GM19035 (cell line): ENCODE measurements around the gene KDM4F.

ENCODE experiments used
- ATAC-seq: cut with Tn5 transposase; IDR thresholded peaks from one replicate; pipeline ENCODE4 v1.9.1; 2021; ENCODE audit not compliant: unreplicated experiment

The KDM4F gene

DNA sequence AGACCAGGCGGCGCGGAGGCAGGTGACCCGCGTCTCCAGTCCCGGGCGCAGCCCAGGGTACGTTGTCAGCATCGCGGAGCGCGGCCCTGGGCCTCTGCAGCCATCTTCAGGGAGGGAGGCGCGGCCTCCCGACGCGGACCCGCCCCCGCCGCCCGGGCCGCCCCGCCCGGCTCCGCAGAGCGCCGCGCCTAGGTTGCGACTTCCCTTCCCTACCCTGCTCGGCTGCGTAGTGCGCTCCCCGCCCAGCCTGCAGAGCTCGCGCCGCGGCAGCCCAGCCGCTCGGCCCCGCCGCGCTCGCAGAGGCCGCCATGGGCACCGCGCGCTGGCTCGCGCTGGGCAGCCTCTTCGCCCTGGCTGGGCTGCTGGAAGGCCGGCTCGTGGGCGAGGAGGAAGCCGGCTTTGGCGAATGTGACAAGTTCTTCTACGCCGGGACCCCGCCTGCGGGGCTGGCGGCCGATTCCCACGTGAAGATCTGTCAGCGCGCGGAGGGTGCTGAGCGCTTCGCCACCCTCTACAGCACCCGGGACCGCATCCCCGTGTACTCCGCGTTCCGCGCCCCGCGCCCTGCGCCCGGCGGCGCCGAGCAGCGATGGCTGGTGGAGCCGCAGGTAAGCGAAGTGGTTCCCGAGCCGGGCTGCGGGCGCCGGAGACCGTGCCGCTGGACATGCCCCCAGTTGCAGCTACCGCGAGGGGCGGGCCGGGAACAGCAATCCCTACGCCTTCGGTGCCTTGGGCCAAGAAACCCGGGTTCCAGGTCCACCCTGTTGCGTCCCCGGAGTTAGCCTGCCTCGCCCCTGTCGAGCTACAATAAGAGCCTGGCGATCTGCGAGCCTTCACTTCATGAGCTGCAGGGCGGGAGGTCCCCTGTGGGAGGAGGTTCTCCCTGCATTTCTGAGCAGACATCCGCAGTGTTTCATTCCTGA is 40.7 kb downstream of the KDM4F start, which contains the start of gene ENDOD1:
Gene ENDOD1, plus strand, starts transcription at position 227 of the 923 bp plus-strand sequence. Its CDS starts 82 bp downstream, at position 309.
- ATAC-seq: peak; percentile 88

DNA sequence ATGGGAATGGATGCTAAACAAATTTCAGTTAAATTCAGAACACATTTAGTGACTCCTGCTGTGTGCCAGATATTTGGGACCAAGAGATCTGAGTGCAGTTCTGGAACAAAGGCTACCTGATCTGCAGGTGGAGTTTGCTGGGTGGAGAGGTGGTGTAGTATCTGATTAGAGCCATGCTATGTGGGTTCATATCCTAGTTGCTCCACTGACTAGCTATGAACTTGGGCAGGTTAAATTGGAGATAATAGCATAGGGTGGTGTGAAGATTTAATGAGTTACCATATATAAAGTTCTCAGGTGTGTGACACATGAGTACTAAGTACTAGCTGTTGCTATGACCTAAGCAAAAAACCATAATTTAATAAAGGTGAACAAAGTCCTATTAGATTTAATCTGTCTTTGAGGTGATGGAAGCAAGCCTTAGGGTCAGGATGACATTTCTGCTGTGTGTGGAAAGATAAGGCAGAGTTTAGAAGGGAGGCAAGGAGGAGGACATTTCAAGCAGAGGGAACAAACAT is 42.5 kb downstream of the KDM4F start:
- no peak for ATAC-seq

DNA sequence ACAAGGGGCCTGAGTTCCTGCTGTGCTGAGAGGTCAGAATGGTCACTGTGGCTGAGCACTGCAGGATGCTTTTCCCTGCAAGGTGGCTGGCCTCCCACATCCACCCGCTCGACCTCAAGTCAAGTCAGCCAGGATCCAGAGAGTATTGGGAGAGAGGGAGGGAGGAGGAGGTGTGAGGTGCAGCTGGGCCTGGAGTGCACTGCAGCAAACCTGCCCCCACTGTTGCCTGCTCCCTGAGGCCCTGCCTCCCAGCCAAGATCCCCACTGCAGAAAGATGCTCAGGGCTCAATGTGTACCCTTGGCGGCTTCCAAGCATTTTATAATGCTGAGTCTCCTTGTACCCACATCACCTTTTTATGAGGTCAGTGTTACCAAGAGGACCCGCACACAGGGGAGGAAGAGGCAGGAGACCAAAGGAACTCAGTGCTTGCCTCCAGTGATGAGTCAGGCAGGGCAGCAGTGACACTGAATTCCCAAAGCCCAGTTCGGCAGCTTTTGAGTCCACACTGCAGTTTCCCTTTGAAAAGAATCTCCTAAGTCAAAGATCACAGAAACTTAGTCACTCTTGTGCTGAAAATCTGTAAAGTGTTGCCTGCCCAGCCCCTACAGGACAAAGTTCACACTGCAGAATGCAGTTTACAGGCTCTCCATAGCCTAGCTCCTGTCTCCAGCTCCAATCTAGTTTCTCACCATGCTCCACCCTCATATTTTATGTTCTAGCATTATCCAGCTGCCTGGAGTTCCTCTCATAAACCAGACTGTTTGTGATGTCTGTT is 43.5 kb downstream of the KDM4F start:
- no peak for ATAC-seq

DNA sequence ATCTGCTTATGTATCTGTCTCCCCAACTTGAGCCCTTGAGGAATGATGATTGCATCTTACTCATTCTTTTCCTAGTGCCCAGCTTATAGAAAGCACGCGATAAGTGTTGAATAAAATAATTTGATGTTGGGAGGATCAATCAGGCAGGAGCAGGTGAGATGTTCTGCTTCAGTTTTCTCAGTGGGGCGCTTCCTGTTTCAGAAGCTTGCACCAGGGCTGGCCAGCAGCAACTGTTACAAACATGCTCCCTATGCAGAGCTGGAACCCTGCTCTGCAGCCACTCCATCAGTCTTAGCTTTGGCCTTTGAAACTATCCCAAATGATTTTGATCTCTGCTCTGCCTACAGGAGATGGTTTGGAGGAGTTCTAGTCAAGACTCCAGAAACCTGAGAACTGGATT is 44.3 kb downstream of the KDM4F start:
- ATAC-seq: no peak

DNA sequence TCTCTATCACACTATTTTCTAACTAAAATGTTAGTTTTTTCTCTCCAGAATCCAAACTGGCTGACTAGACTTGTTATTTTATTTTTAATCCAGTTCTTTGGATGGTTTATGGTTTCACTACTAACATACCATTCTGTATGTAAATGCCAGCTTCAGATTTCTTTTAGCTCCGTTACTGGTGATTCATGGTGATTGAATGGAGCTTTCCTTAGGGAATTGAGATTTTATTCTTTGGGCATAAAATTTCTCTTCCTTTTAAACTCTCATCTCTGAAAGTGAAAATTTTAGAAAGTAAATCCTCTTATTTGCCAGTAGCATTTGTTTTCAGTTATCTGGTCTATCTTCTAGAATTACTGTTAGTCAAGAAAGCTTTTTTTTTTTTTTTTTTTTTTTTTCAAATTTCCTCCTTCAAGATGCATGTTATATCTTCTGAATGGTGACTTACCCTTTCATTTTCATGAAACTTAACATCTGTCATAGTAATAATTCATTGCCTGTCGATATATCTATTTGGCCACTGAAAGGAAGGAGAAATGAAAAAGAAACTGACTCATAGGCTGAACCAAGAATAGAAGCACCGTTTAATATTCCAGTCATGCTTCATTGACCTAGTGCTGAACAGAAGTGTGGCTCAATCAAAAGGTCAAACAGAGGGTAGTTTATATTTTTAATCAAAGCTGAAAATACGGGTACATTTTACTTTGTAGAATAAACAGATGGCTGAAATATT is 46.8 kb downstream of the KDM4F start:
- ATAC-seq: peak; percentile 87

DNA sequence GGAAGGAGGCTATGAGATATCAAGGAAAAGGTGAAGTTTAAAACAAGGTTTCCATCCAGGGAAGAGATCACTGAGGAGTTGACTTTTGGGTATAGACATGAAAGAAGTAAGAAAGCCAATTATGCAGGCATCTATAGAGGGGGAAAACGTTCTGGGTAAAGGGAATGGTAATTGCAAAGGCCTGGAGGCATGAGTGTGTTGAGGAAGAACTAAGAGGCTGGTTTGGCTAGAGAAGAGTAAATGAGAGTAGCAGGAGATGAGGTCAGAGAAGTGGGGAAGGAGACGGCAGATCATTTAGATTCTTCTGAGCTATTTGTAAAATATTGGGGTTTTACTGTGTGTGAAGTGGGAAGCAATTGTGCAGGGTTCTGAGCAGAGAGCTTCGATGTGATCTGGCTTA is 48.0 kb downstream of the KDM4F start:
- no peak for ATAC-seq

DNA sequence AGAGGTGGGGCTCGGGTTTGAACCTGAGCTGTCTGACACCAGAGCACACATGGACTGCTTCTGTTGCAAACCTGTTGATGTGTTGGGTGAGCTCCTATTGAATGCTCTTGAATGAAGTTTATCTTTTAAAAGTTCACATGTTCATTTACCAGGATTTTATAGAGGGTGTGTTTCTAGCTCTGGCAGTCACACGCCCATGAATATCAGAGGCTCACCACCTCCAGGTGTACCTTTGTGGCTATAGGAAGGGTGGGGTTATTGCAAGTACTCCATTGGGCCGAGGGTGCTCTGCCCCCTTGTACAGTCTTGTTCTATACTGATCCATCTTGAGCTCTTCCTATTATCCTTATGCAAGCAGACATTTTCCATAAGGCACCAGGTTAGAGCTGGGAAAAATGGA is 49.6 kb downstream of the KDM4F start:
- ATAC-seq: no peak

DNA sequence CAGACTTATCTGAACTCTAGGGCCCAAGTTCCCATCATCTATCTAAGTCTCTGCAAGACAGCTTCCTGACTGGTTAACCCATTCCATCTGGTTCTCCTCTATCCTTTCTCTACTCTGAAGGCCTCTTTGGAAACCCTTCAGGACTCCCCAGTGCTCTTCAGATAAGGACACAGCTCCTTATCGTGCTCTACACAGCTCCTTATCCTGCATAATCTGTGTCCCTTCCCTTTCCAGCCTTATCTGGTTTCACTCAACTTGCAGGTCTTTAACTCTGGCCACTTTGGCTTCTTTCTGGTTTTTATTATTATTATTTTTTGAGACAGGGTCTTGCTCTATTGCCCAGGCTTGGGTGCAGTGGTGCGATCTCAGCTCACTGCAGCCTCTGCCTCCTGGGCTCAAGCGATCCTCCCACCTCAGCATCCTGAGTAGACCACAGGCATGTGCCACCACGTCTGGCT is 51.0 kb downstream of the KDM4F start:
- no peak for ATAC-seq
